Peyer's patch (tissue), 4 donors: ENCODE measurements around the gene DIAPH2.

Experiments
- POLR2A ChIP-seq, 2 donors: fragments of 450-650 bp; IDR thresholded peaks; one replicate each; pipeline ENCODE4 v1.5.1; 2017; ENCODE audit warnings: antibody characterized with exemption in 2 of 2, mild to moderate bottlenecking in 2 of 2, moderate library complexity in 2 of 2
- TF ChIP-seq, protein P1 (sequence below), 6 experiments: fragments of 450-650 bp in 4 of 6; fragments of 200-600 bp in 2 of 6; sonication (generic) in 1 of 6; IDR thresholded peaks; one replicate each; pipeline ENCODE4 v1.5.1; 2017 to 2019; ENCODE audit warnings: antibody characterized with exemption in 6 of 6, mild to moderate bottlenecking in 3 of 6, moderate library complexity in 1 of 6

DNA sequence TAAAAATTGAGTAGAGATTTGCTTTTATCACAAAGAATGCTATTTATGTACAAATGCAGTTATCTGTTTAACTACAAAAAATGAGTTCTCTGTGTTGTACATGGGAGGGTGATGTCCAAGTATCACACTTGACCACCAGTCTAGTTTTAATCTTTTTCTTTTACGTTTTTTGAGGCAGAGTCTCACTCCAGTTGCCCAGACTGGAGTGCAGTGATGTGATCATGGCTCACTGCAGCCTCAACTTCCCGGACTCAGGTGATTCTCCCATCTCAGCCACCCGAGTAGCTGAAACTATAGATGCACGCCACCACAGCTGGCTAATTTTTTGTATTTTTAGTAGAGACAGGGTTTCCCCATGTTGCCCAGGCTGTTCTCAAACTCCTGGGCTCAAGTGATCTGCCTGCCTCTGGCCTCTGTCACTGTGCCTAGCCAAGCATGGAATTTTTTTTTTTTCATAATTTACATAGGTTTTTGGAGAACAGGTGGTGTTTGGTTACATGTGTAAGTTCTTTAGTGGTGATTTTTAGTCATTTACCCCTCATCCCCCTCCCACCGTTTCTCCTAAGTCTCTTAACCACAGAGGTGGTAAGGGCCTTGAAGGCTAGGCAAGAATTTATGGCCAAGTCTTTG is 151.1 kb downstream of the DIAPH2 start:
- TF ChIP-seq, protein P1, sequence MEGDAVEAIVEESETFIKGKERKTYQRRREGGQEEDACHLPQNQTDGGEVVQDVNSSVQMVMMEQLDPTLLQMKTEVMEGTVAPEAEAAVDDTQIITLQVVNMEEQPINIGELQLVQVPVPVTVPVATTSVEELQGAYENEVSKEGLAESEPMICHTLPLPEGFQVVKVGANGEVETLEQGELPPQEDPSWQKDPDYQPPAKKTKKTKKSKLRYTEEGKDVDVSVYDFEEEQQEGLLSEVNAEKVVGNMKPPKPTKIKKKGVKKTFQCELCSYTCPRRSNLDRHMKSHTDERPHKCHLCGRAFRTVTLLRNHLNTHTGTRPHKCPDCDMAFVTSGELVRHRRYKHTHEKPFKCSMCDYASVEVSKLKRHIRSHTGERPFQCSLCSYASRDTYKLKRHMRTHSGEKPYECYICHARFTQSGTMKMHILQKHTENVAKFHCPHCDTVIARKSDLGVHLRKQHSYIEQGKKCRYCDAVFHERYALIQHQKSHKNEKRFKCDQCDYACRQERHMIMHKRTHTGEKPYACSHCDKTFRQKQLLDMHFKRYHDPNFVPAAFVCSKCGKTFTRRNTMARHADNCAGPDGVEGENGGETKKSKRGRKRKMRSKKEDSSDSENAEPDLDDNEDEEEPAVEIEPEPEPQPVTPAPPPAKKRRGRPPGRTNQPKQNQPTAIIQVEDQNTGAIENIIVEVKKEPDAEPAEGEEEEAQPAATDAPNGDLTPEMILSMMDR (IDR thresholded peaks at IDR 0.05), result no peak
- no peak for TF ChIP-seq POLR2A (IDR thresholded peaks at IDR 0.05)
